ENCODE measurements around the gene IER3IP1.
"Not testable (repeated sequence)": the region's sequence is repeated elsewhere in the genome, so short reads cannot be mapped to it uniquely, and the experiment has no call there.

The IER3IP1 gene

GRCh38 chr18:47175898-47176575 lies at the start of gene IER3IP1:
IER3IP1 (minus strand) TSS chr18:47176364; CDS start chr18:47176277, 87 bp downstream.
- peak; percentile 86 for DNase-seq (ENCODE audit: low read depth)

- DNase-seq (ENCODE audit: low read depth): no peak
These were observed 39.5 kb upstream of the IER3IP1 start for GRCh38 chr18:47215554-47216138.

DNA sequence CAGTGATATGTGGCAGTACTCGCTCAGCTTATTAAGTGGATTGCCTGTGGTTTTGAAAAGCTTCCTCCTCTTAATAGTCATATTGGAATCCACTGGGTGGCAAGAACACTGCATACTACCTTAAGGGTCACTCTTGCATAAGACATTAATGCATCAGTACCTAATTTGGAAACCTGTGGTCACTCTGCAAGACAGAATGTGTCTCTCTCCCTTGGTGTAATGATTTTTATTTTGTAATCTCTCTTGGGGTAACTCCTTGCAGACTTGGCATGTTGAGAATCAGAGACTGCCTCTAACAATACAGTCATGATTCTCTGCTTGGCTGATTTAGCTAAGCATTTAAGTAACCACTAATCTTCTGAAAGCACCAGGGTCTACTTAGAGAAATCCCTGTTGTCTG lies 33.0 kb upstream of the IER3IP1 start:
- no peak for DNase-seq (ENCODE audit: low read depth)

DNA sequence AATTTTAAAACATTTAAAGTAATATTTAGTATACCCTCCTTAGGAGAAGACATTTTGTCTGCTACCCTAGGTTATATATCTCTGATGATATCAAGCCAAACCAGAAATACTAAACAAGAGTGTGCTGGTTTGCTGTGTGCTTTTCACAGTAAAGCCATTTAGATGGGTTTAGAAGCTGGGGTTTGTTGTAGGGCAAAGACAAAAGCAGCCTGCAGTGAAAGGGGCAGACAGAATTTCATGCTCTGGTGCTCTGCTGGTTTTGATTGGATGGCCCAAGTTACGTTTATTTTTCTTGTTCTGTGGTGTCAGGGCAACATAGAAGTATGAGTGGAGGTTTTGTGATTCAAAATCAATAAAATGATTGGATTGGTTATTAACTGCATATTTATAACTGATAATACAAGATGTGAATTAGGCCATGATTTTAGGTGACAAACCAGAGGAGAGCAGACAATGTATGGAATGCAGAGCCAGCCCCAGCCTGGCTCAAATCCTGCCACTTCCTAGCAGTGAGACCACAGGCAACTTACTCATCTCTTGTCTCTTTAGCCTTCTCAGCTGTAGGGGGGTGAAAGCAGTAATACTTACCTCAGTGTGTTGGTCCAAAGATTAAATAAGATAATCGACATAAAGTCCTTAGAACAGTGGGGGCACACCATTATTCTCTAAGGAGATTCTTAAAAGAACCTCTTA lies 30.9 kb upstream of the IER3IP1 start:
- no peak for DNase-seq (ENCODE audit: low read depth)

GRCh38 chr18:47204908-47205522 lies 28.9 kb upstream of the IER3IP1 start:
- DNase-seq (ENCODE audit: low read depth): no peak

- no peak for DNase-seq (ENCODE audit: low read depth)
These were observed 27.7 kb upstream of the IER3IP1 start for GRCh38 chr18:47203626-47204464.

GRCh38 chr18:47195961-47196360 lies 19.8 kb upstream of the IER3IP1 start:
- DNase-seq (ENCODE audit: low read depth): not testable (repeated sequence)

- no peak for DNase-seq (ENCODE audit: low read depth)
These were observed 15.8 kb upstream of the IER3IP1 start for GRCh38 chr18:47191961-47192360.

GRCh38 chr18:47187721-47188120 lies 11.6 kb upstream of the IER3IP1 start:
- DNase-seq (ENCODE audit: low read depth): no peak

- DNase-seq (ENCODE audit: low read depth): no peak
These were observed 8.4 kb upstream of the IER3IP1 start for GRCh38 chr18:47184419-47185050.

DNA sequence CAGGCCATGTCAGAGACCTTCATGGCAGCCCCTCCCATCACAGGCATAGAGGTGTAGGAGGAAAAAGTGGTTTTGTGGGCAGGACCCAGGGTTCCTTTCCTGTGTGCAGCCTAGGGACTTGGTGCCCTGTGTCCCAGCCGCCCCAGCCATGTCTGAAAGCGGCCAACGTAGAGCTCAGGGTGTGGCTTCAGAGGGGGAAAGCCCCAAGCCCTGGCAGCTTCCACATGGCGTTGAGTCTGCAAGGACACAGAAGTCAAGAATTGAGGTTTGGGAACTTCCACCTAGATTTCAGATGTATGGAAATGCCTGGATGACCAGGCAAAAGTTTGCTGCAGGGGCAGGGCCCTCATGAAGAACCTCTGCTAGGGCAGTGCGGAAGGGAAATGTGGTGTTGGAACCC lies 6.0 kb upstream of the IER3IP1 start:
- DNase-seq (ENCODE audit: low read depth): not testable (repeated sequence)

DNA sequence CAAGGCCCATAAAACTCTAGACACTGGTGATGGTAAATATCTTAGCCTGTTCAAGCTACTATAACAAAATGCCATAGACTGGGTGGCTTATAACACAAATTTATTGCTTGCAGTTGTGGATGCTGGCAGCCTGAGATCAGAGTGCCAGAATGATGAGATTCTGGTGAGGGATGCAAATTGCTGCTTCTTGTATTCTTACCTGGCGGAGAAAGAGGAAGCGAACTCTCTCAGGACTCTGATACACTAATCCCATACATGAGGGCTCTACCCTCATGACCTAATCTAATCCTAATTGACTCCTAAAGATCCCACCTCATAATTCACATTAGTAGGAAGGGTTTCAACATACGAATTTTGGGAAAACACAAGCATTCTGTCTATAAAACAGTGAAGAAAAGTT lies 4.6 kb upstream of the IER3IP1 start:
- no peak for DNase-seq (ENCODE audit: low read depth)

DNA sequence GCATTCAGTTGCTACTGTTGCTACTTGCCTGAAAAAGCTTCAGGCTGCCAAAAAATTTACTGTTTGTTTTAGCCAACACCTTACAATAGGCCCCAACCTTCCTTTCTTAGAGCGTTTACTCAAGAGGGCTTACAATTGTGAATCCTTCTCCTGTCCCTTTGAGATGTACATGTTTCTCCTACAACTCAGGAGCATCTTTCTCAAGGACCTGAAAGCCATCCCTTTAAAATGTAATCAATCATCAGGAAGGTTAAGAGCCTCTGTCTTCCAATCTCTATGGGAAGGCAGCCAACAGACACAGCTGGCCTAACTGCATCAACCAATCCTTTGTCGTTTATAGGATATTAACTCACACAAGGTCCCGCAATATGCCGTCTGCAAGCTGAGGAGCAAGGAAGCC lies 3.4 kb upstream of the IER3IP1 start:
- DNase-seq (ENCODE audit: low read depth): no peak

DNA sequence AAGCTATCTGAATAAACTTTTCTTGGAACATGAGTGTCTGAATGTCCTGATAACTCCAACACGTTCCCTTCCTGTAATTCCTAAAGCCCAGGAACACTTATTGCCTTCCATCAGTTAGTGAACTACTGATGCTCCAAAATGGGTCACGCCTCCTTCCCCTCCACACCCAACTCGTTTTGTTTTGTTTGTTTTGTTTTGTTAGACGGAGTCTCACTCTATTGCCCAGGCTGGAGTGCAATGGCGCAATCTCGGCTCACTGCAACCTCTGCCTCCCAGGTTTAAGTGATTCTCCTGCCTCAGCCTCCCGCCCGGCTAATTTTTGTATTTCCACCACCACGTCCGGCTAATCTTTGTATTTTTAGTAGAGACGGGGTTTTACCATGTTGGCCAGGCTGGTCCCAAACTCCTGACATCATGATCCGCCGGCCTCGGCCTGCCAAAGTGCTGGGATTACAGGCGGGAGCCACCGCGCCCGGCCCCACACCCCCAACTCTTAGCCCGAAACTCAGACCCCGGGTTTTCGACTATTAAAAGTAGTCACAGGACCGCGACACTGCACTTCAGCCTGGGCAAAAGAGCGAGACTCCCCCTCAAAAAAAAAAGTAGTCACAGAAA lies 774 bp downstream of the IER3IP1 start:
- DNase-seq (ENCODE audit: low read depth): no peak

DNA sequence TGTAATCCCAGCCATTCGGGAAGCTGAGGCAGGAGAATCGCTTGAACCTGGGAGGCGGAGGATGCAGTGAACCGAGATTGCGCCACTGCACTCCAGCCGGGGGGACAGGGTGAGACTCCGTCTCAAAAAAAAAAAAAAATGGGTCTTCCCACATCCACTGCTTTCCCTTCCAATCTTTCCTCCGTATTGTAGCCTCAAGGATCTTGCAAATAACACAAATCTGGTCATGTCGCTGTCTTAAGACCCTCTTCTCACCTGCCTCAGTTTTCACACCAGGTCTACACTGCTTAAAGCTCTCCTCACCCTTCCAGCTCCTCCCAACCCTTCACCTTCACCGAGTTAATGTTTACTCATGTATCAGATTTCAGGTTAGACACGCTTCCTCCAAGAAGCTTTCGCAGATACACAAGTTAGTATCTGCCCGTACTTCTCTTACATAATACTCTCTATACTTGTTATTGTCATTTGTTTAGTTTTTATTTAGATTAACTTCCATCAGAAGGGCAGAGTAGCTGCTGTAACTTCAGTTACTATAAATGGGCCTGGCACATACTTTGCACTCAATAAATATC lies 1.5 kb downstream of the IER3IP1 start:
- DNase-seq (ENCODE audit: low read depth): no peak

DNA sequence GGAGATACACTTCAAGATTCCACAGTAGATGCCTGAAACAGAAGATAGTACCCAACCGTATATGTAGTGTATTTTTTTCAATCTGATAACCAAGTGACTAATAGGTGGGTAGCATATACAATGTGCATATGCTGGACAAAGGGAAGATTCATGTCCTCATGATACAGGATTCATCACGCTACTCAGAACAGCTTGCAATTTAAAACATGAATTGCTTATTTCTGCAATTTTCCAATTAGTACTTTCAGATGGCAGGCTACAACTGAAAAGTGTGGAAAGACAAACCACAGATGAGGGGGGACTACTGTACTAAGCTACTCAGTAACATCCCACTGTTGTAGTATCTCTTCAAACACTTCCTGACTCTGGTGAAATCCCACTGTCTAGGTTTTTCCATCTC lies 3.7 kb downstream of the IER3IP1 start:
- DNase-seq (ENCODE audit: low read depth): no peak

- DNase-seq (ENCODE audit: low read depth): no peak
These were observed 7.3 kb downstream of the IER3IP1 start for GRCh38 chr18:47168913-47169312.

- no peak for DNase-seq (ENCODE audit: low read depth)
These were observed 7.7 kb downstream of the IER3IP1 start for GRCh38 chr18:47168509-47168908.

DNA sequence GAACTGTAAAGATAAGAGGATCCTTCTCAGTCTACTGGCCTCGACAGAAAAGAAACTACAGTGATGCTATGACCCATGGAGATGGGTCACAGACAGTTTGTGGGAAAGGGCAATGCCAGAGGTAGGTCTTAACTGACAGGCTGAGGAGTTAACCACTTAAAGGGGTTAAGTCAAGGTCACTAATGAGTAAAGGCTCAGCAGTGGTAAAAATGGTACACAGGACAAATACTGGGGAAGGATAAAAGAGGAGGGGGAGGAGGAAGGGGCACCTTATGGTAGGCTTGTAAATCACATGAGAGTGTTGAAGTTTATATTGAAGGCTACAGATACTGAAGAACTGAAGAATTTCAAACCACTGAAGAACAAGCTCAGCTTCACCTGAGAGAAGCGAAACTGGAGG lies 9.9 kb downstream of the IER3IP1 start:
- DNase-seq (ENCODE audit: low read depth): no peak

- DNase-seq (ENCODE audit: low read depth): no peak
These were observed 12.9 kb downstream of the IER3IP1 start for GRCh38 chr18:47163241-47163640.

DNA sequence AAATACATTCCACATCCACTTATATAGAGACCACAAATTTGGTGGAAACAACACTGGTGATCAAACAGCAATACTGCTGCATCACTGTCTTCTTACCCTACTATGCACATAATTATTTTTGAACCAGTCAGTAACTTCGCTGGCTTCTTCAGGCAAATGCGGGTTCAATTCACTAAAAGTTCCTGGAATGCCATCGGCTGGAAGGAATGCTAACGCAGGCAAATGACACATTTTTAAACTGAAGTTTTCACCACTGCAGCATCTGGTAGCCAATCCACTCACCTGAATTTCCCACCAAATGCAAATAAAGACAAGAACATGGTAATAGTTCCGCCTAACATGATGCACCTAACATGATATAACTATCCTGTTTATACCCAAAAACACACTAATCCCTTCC lies 15.9 kb downstream of the IER3IP1 start:
- no peak for DNase-seq (ENCODE audit: low read depth)
